Parathyroid adenoma (tissue), 2 donors: Measurements from ENCODE around the gene HNRNPC.

Experiments used
- H2AFZ ChIP-seq: fragments of 300-600 bp; sonication (generic); one replicate; pipeline ENCODE4 v1.7.0; 2017; ENCODE audit warnings: antibody characterized with exemption, mild to moderate bottlenecking
- H3K27ac ChIP-seq: fragments of 300-600 bp; sonication (generic); one replicate; pipeline ENCODE4 v1.7.0; 2017
- H3K27me3 ChIP-seq: fragments of 300-600 bp; sonication (generic); one replicate; pipeline ENCODE4 v1.7.0; 2017; ENCODE audit warnings: low read length; ENCODE audit not compliant: control insufficient read depth, insufficient read depth
- H3K36me3 ChIP-seq: fragments of 300-600 bp; sonication (generic); one replicate; pipeline ENCODE4 v1.7.0; 2017; ENCODE audit warnings: low read length; ENCODE audit not compliant: control insufficient read depth, insufficient read depth
- H3K4me1 ChIP-seq: fragments of 300-600 bp; sonication (generic); one replicate; pipeline ENCODE4 v1.7.0; 2017; ENCODE audit warnings: control low read depth
- H3K4me2 ChIP-seq: fragments of 300-600 bp; sonication (generic); one replicate; pipeline ENCODE4 v1.7.0; 2017; ENCODE audit warnings: low read length
- H3K4me3 ChIP-seq: fragments of 300-600 bp; sonication (generic); one replicate; pipeline ENCODE4 v1.7.0; 2017; ENCODE audit warnings: low read depth, low read length
- H3K79me2 ChIP-seq: fragments of 300-600 bp; sonication (generic); one replicate; pipeline ENCODE4 v1.7.0; 2017; ENCODE audit warnings: control low read depth
- H3K9ac ChIP-seq: fragments of 300-600 bp; sonication (generic); one replicate; pipeline ENCODE4 v1.7.0; 2017; ENCODE audit warnings: mild to moderate bottlenecking
- H3K9me3 ChIP-seq: fragments of 300-600 bp; sonication (generic); one replicate; pipeline ENCODE4 v1.7.0; 2017; ENCODE audit warnings: low read length; ENCODE audit not compliant: control insufficient read depth
- TF ChIP-seq, protein P1 (sequence below): fragments of 300-600 bp; sonication (generic); IDR thresholded peaks from one replicate; pipeline ENCODE4 v1.7.0; 2017; ENCODE audit warnings: antibody characterized with exemption, mild to moderate bottlenecking
- donor health status: primary hyperparathyroidism.

HNRNPC gene

GRCh38 chr14:21268617-21269251 is 508 bp downstream of the HNRNPC start:
- no peaks in the 10 kb centered on the region for H3K36me3 ChIP-seq
- peak overlapping the region; percentile 97 for H3K9ac ChIP-seq
- peaks cover 51% of the 10 kb centered on the region for H3K79me2 ChIP-seq
- peak overlapping the region; percentile 90 for H2AFZ ChIP-seq
- TF ChIP-seq, protein P1, sequence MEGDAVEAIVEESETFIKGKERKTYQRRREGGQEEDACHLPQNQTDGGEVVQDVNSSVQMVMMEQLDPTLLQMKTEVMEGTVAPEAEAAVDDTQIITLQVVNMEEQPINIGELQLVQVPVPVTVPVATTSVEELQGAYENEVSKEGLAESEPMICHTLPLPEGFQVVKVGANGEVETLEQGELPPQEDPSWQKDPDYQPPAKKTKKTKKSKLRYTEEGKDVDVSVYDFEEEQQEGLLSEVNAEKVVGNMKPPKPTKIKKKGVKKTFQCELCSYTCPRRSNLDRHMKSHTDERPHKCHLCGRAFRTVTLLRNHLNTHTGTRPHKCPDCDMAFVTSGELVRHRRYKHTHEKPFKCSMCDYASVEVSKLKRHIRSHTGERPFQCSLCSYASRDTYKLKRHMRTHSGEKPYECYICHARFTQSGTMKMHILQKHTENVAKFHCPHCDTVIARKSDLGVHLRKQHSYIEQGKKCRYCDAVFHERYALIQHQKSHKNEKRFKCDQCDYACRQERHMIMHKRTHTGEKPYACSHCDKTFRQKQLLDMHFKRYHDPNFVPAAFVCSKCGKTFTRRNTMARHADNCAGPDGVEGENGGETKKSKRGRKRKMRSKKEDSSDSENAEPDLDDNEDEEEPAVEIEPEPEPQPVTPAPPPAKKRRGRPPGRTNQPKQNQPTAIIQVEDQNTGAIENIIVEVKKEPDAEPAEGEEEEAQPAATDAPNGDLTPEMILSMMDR, result no peak
- H3K27me3 ChIP-seq, result no peaks in the 10 kb centered on the region
- H3K4me2 ChIP-seq, result peak overlapping the region; percentile 81
- H3K4me1 ChIP-seq, result peaks cover 21% of the 10 kb centered on the region
- H3K4me3 ChIP-seq, result peak overlapping the region; percentile 100
- no peaks in the 10 kb centered on the region for H3K9me3 ChIP-seq
- peak overlapping the region; percentile 98 for H3K27ac ChIP-seq

DNA sequence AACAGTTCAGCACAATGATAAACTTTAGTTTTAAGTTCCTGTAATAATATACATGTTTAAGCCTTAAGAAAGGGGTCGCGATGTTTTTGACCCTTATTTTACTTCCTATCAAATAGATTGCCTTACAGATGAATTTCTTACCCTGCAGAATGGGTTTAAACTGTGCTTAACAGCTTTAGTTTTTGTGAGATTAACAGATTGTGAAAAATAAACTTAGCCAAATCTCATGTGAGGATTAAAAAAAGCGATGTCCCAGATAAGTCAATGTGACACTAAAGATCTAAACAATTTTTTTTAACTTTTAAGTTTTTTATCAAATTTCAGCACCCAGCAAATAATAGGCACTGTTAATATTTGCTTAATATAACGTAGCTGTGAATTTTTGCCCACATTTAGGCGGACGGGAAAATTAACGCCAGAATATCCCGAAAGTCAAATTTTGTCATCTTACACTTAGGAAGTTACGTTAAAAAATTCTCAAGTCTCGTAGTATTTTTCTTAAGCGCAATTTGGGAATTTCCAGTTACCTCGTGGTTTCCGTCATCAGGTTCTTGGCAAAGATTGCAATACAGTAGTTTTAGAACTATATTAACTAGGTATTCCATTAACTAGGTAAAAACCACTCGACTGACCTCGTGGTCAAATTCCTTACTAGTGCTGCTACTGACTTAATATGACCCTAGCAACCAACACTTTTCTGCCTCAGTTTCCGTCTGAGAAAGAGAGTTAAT is 1.2 kb downstream of the HNRNPC start:
- H3K9ac ChIP-seq, result peak overlapping the region; percentile 97
- H3K79me2 ChIP-seq, result peaks cover 54% of the 10 kb centered on the region
- peak overlapping the region; percentile 100 for H3K4me3 ChIP-seq
- H3K27ac ChIP-seq, result peak overlapping the region; percentile 98
- TF ChIP-seq, protein P1, result no peak
- no peaks in the 10 kb centered on the region for H3K27me3 ChIP-seq
- no peaks in the 10 kb centered on the region for H3K36me3 ChIP-seq
- no peaks in the 10 kb centered on the region for H3K9me3 ChIP-seq
- H2AFZ ChIP-seq, result no peak overlapping the region
- peak overlapping the region; percentile 81 for H3K4me2 ChIP-seq
- peaks cover 22% of the 10 kb centered on the region for H3K4me1 ChIP-seq

DNA sequence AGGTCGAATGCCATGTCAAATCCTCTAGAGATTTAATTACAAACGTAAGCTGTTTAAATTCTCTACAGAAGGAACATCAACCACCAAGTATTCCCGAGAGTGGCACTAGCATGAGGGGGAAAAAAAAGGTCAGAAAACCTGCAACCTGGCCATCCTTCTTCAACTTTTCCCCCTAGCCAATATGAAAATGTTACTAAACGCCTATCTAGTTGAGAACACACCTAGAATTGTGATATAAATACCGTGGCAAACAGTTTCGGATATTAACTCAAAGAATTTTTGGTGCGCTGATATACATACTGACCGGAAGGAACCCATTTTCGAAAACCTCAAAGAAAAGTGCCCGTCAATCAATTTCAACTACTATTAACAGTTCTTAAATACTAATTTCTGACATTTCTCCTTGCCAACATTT is 1.8 kb downstream of the HNRNPC start:
- TF ChIP-seq, protein P1, result no peak
- Histone ChIP-seq H3K36me3 (no peaks in the 10 kb centered on the region), H3K27me3 (no peaks in the 10 kb centered on the region), H3K9me3 (no peaks in the 10 kb centered on the region), H3K9ac (no peak overlapping the region), H3K79me2 (peaks cover 56% of the 10 kb centered on the region), H3K4me3 (peak overlapping the region; percentile 100), H3K4me2 (peak overlapping the region; percentile 81), H3K27ac (peak overlapping the region; percentile 9), H3K4me1 (peaks cover 22% of the 10 kb centered on the region), H2AFZ (no peak overlapping the region)

DNA sequence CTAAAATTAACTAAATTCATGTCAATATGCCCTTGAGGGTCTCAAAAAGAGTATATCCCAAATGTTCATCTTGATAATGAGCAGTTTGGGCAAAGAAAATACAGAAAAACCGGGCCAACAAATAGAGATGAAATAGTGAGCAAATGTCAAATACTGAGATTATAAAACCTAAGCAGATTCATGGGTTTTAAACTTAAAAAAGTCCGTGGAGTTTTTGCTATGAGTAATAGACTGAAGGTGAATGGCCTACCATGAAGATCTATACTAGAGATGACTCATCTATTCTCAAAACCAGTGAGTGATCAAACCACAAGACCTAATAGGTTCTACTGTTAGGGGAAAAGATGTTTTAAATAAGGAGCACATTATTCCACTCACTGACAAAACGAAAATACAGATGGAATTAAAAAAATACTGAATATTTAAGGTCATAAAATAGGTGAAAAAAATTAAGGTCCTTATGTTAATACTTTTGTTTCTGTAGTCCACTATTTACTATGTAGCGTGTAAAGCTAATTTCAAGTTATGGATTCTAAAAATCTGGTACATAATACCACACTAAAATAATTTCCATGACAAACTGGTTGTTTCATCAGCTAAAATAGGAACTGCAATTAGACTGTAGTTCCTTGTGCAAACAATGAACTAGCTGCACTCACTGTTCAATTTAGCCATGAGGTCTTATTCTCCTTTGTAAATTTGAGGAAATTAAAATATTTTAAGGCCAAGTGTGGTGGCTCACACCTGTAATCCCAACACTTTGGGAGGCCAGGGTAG is 5.0 kb downstream of the HNRNPC start:
- no peak overlapping the region for H2AFZ ChIP-seq
- TF ChIP-seq, protein P1, result no peak
- H3K4me1 ChIP-seq, result peaks cover 25% of the 10 kb centered on the region
- no peaks in the 10 kb centered on the region for H3K36me3 ChIP-seq
- H3K9ac ChIP-seq, result no peak overlapping the region
- no peaks in the 10 kb centered on the region for H3K27me3 ChIP-seq
- no peaks in the 10 kb centered on the region for H3K9me3 ChIP-seq
- H3K4me3 ChIP-seq, result no peak overlapping the region
- H3K4me2 ChIP-seq, result peak overlapping the region; percentile 19
- H3K79me2 ChIP-seq, result peaks cover 68% of the 10 kb centered on the region
- no peak overlapping the region for H3K27ac ChIP-seq
